Naive thymus-derived CD8-positive, alpha-beta T cell (primary cell): ENCODE measurements around the gene CSNK1A1L. TPM values are rescaled to one million over a fixed set of nuclear protein-coding genes. Genes with fewer than 3 reads are reported as not detected.

Experiments
- ATAC-seq, 2 donors: fragments of 150-1000 bp; cut with Tn5 transposase in 1 of 2; sonication (Bioruptor Pico), chemical (Tn5 transposase) in 1 of 2; 1 replicate in 1 of 2; 2 replicates in 1 of 2; pipeline ENCODE4 v1.10.0; 2021; ENCODE audit warnings: mild to moderate bottlenecking in 2 of 2, moderate library complexity in 2 of 2
- POLR2A ChIA-PET: fragments of 350-600 bp; sonication (Branson Sonifier 250); formaldehyde crosslinking; loops from one replicate; lab custom pipeline; 2021; ENCODE audit warnings: antibody characterized with exemption; lab: Charles Lee
- DNase-seq, 10 donors: peaks; one replicate each; pipeline versions ENCODE4 v3.0.0 to v3.0.0-alpha.2; 2020 to 2022
- H3K27ac Mint-ChIP-seq, 10 donors: one replicate each; pipeline ENCODE4 v1.8.0; 2020 to 2022; ENCODE audit warnings: mild to moderate bottlenecking in 10 of 10, mixed read lengths in 10 of 10, moderate library complexity in 4 of 10, inconsistent platforms in 1 of 10
- H3K27me3 Mint-ChIP-seq, 5 donors: one replicate each; pipeline ENCODE4 v1.8.0; 2021 to 2022; ENCODE audit warnings: mixed read lengths in 5 of 5
- H3K36me3 Mint-ChIP-seq, 3 donors: one replicate each; pipeline ENCODE4 v1.8.0; 2020 to 2022; ENCODE audit warnings: mixed read lengths in 3 of 3, mild to moderate bottlenecking in 2 of 3, inconsistent platforms in 1 of 3
- H3K4me1 Mint-ChIP-seq, 4 donors: one replicate each; pipeline ENCODE4 v1.8.0; 2021 to 2022; ENCODE audit warnings: mixed read lengths in 4 of 4
- H3K4me3 Mint-ChIP-seq, 10 donors: one replicate each; pipeline ENCODE4 v1.8.0; 2020 to 2022; ENCODE audit warnings: mild to moderate bottlenecking in 10 of 10, mixed read lengths in 10 of 10, moderate library complexity in 6 of 10, inconsistent platforms in 1 of 10
- H3K9me3 Mint-ChIP-seq, 9 donors: one replicate each; pipeline ENCODE4 v1.8.0; 2020 to 2022; ENCODE audit warnings: mixed read lengths in 9 of 9, mild to moderate bottlenecking in 3 of 9, inconsistent platforms in 1 of 9, moderate library complexity in 1 of 9
- polyA plus RNA-seq, 3 donors: library from polyadenylated mRNA; unstranded; fragments of 300-500 nt; fragmentation: Illumina TruSeq; gene quantifications; one replicate each; pipeline ENCODE4 v1.2.3, GENCODE V29; 2021
- total RNA-seq, 8 experiments: library from RNA in 2 of 8; stranded (reverse) in 2 of 8; gene quantifications; one replicate each; pipeline ENCODE4 v1.2.3 and lab custom pipeline; 2021 to 2026

The CSNK1A1L gene
- total and polyA plus RNA-seq, 5 experiments from 2014 or later = not detected

- H3K27me3 Mint-ChIP-seq = peaks cover 4 to 12% (median 9%) of the 10 kb centered on the region in 5 donors
Observed at GRCh38 chr13:37100731-37101130, 4.7 kb downstream of the CSNK1A1L start.

DNA sequence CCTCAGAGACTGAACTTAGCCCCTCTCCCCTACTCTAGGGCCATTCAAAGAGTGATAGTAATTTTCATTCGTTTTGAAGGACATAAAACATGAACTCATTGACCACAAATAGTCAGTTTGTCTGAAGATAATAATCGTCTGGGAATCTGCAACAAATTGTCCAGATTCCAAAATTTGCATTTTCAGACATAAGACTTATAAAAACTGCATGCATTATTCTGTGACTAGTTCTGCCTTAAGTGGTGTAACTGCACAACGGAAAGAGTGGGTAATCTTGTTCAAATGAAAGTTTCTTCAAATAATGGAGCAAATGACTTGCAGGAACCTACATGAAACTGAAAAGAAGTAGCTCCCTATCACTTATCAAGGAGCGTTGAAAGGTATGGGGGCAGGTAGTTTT lies 8.4 kb downstream of the CSNK1A1L start:
- Mint-ChIP-seq H3K4me3 (no peak overlapping the region), H3K9me3 (no peaks in the 10 kb centered on the region), H3K27me3 (peaks cover 4 to 15% (median 7%) of the 10 kb centered on the region in 5 donors), H3K4me1 (no peaks in the 10 kb centered on the region), H3K36me3 (no peaks in the 10 kb centered on the region), H3K27ac (no peak overlapping the region)
- no peak for DNase-seq
- no peak for ATAC-seq
- POLR2A ChIA-PET = no interaction called here

More at GRCh38 chr13:37100731-37101130, 4.7 kb downstream of the CSNK1A1L start:
- POLR2A ChIA-PET = no interaction called here
- DNase-seq = no peak
- no peak overlapping the region for H3K27ac Mint-ChIP-seq
- H3K4me3 Mint-ChIP-seq = no peak overlapping the region
- H3K9me3 Mint-ChIP-seq = no peaks in the 10 kb centered on the region
- ATAC-seq = no peak
- no peaks in the 10 kb centered on the region for H3K4me1 Mint-ChIP-seq
- no peaks in the 10 kb centered on the region for H3K36me3 Mint-ChIP-seq

DNA sequence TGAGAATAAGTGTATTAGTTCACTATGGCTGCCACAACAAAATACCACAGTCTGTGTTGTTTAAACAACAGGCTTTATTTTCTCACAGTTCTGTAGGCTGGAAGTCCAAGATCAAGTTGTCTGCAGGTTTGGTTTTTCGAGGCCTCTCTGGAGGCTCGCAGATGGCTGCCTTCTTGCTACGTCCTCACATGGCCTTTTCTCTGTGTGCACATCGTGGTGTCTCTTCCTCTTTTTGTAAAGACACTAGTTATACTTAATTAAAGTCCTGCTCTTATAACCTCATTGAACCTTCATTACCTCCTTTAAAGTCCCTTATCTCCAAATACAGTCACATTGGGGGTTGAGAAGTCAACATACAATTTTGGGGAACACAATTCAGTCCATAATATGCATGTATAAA lies 10.6 kb downstream of the CSNK1A1L start:
- POLR2A ChIA-PET = no interaction called here

DNA sequence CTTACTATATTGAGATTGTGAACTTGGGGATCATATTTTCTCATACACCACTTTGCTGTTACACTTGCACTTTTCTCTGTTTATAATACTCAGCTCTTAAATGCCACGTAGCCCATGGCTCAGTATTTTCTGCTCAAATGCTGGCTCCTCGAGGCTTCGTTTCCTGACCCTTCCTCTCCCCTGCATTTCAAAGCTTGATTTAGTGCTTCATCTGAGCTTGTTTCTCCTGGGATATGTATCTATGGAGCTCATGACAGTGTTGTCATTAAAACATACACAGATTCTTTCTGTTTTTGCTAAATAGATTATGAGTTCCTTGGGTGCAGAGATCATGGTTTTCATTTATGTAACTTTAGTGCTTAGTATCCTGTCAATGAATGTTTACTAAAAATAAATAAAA lies 11.4 kb downstream of the CSNK1A1L start:
- Mint-ChIP-seq H3K27ac (no peak overlapping the region), H3K4me3 (no peak overlapping the region), H3K4me1 (no peaks in the 10 kb centered on the region), H3K9me3 (no peaks in the 10 kb centered on the region), H3K36me3 (no peaks in the 10 kb centered on the region), H3K27me3 (peaks cover 6 to 8% (median 7%) of the 10 kb centered on the region in 5 donors)
- DNase-seq (no peak), ATAC-seq (no peak)
- POLR2A ChIA-PET = no interaction called here

More for the DNA sequence above, 10.6 kb downstream of the CSNK1A1L start:
- Mint-ChIP-seq H3K27ac (no peak overlapping the region), H3K4me1 (no peaks in the 10 kb centered on the region), H3K9me3 (no peaks in the 10 kb centered on the region), H3K36me3 (no peaks in the 10 kb centered on the region), H3K27me3 (peaks cover 4 to 8% (median 7%) of the 10 kb centered on the region in 5 donors), H3K4me3 (no peak overlapping the region)
- no peak for DNase-seq
- ATAC-seq = no peak

DNA sequence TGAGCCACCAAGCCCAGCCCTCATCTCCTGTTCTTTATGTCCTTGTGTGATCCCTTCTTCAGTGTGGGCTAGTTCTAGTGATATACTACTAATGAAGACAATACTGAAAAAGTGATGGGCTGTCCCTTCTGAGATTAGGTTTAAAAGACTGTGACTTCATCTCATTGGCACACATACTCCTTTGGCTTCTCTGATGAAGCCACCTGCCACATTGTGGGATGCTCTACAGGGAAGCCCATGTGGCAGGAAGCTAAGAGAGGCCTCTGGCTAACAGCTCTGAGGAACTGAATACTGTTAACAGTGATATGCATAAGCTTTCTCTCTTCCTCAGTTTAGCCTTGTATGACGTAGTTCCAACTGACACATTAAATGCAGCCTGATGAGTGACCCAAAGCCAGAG lies 13.6 kb downstream of the CSNK1A1L start:
- no peaks in the 10 kb centered on the region for H3K36me3 Mint-ChIP-seq
- H3K4me1 Mint-ChIP-seq = no peaks in the 10 kb centered on the region
- peaks cover 0 to 13% (median 6%) of the 10 kb centered on the region in 5 donors for H3K27me3 Mint-ChIP-seq
- no peak overlapping the region for H3K27ac Mint-ChIP-seq
- DNase-seq (no peak), ATAC-seq (no peak)
- POLR2A ChIA-PET = no interaction called here
- no peaks in the 10 kb centered on the region for H3K9me3 Mint-ChIP-seq
- no peak overlapping the region for H3K4me3 Mint-ChIP-seq

DNA sequence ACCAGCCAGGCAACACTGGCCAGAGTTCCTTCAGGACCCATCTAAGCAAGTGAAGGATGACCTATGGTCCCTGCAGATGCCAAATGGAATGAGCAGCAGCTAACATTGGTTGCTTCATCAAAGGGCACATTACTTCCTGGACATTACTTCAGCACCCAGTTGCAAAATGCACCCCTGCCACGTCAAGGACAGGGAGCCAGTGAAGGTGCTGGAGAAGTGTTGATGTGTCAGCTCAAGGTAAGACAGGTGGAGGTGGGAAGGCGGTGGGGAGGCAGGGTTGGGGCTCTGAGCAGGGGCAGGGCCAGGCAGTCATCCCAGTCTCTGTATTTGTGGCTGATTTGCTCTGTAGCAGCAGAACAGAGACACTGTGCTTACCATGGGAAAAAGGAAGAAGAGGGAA lies 14.6 kb downstream of the CSNK1A1L start:
- Mint-ChIP-seq H3K36me3 (no peaks in the 10 kb centered on the region), H3K9me3 (no peaks in the 10 kb centered on the region), H3K27me3 (peaks cover 0 to 16% (median 5%) of the 10 kb centered on the region in 5 donors), H3K4me3 (no peak overlapping the region), H3K4me1 (no peaks in the 10 kb centered on the region), H3K27ac (no peak overlapping the region)
- ATAC-seq (no peak), DNase-seq (no peak)
- POLR2A ChIA-PET = no interaction called here

DNA sequence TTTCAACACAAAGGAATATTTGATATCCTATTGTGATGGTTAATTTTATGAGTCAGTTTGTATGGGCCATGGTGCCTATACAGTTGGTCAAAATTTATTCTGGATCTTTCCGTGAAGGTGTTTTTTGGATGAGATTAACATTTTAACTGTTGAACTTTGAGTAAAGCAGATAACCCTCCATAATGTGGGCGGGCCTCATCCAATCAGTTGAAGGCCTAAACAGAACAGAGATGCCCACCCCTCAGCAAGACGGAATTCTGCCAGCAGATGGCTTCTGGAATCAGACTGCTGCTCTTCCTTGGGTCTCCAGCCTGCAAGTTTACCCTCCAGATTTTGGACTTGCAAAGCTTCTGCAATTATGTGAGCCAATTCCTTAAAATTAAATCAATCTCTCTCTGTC lies 16.0 kb downstream of the CSNK1A1L start:
- Mint-ChIP-seq H3K27me3 (peaks cover 0 to 16% (median 5%) of the 10 kb centered on the region in 5 donors), H3K9me3 (no peaks in the 10 kb centered on the region), H3K4me1 (no peaks in the 10 kb centered on the region), H3K36me3 (no peaks in the 10 kb centered on the region), H3K27ac (no peak overlapping the region), H3K4me3 (no peak overlapping the region)
- no peak for DNase-seq
- POLR2A ChIA-PET = no interaction called here
- ATAC-seq = no peak

DNA sequence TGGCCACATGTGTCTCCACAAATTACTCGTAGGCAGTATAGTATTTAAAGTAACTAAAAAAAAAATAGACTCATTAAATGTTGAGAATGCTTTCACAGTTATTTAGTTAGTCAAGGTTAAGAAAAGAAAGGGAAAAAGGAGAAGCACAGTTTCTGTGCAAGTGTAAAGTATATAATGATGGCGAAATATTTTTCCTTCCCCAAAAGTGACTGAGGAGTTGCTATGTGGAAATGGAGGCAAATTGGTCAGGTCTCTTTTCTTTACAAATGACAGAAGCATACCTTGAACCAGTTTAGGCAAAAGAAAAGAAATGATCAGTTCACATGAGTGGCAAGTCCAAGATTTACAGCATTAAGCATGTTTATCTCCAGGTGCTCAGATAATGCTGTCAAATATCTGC lies 18.0 kb downstream of the CSNK1A1L start:
- Mint-ChIP-seq H3K27ac (peak overlapping the region in 1 of 10 donors; percentile 8), H3K27me3 (peaks cover 2 to 11% (median 5%) of the 10 kb centered on the region in 5 donors), H3K36me3 (no peaks in the 10 kb centered on the region), H3K4me3 (no peak overlapping the region), H3K9me3 (no peaks in the 10 kb centered on the region), H3K4me1 (no peaks in the 10 kb centered on the region)
- POLR2A ChIA-PET = no interaction called here
- DNase-seq (no peak), ATAC-seq (no peak)

DNA sequence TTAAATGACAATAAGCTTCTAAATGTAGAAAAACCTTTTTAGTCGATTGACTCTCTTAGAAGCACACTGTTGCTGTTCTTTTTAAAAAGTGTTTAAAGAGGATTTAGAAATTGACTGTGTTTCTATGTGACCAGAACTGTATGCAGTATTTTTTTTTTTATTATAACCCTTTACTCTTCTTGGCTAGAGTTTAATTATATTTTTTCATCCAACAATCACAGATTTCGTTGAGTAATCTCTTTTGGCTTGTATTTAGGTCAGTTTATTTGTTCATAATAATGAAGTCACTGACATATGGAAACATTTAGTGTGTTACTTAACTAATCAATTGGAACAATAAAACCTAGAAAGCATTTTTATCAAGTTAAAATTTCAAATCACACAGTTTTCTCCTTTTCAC lies 19.9 kb downstream of the CSNK1A1L start:
- ATAC-seq = no peak
- Mint-ChIP-seq H3K36me3 (no peaks in the 10 kb centered on the region), H3K27me3 (peaks cover 4 to 14% (median 6%) of the 10 kb centered on the region in 5 donors), H3K27ac (no peak overlapping the region), H3K4me3 (no peak overlapping the region), H3K4me1 (no peaks in the 10 kb centered on the region), H3K9me3 (no peaks in the 10 kb centered on the region)
- DNase-seq = no peak
- POLR2A ChIA-PET = no interaction called here

GRCh38 chr13:37076818-37077217 lies 28.6 kb downstream of the CSNK1A1L start:
- H3K27ac Mint-ChIP-seq = no peak overlapping the region
- POLR2A ChIA-PET = no interaction called here
- H3K27me3 Mint-ChIP-seq = peaks cover 0 to 7% (median 2%) of the 10 kb centered on the region in 5 donors
- H3K4me3 Mint-ChIP-seq = no peak overlapping the region
- no peaks in the 10 kb centered on the region for H3K4me1 Mint-ChIP-seq
- no peak for ATAC-seq
- H3K36me3 Mint-ChIP-seq = no peaks in the 10 kb centered on the region
- DNase-seq = no peak
- no peaks in the 10 kb centered on the region for H3K9me3 Mint-ChIP-seq

- H3K9me3 Mint-ChIP-seq = no peaks in the 10 kb centered on the region
- H3K36me3 Mint-ChIP-seq = no peaks in the 10 kb centered on the region
- H3K4me3 Mint-ChIP-seq = no peak overlapping the region
- POLR2A ChIA-PET = no interaction called here
- no peak for DNase-seq
- H3K4me1 Mint-ChIP-seq = no peaks in the 10 kb centered on the region
- no peak for ATAC-seq
- peaks cover 0 to 7% (median 2%) of the 10 kb centered on the region in 5 donors for H3K27me3 Mint-ChIP-seq
- H3K27ac Mint-ChIP-seq = no peak overlapping the region
Observed at GRCh38 chr13:37075164-37075563, 30.3 kb downstream of the CSNK1A1L start.

DNA sequence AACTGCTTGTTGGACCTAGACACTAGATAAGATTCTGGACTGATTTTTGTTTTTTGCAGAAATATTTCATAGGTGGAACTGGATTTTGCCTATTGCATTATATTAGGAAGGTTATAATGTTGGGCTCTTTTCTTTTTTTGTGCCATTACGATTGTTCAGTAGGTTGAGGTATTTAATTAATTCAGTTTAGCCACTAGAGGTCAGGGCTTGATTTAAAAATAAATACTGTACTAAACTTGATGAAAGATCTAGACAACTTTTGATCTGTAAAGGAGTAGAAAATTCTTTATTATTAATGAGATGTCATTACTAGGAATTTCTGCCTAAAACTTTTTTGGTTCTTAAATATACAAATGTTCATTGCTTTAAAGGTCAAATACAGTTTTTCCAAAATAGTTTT lies 30.8 kb downstream of the CSNK1A1L start:
- ATAC-seq (no peak), DNase-seq (peak in 3 of 10 donors; percentile 13 to 25 (median 20))
- Mint-ChIP-seq H3K27ac (peak overlapping the region in 1 of 10 donors; percentile 43), H3K4me1 (no peaks in the 10 kb centered on the region), H3K9me3 (no peaks in the 10 kb centered on the region), H3K27me3 (peaks cover 0 to 7% (median 2%) of the 10 kb centered on the region in 5 donors), H3K4me3 (no peak overlapping the region), H3K36me3 (no peaks in the 10 kb centered on the region)
- POLR2A ChIA-PET = no interaction called here

DNA sequence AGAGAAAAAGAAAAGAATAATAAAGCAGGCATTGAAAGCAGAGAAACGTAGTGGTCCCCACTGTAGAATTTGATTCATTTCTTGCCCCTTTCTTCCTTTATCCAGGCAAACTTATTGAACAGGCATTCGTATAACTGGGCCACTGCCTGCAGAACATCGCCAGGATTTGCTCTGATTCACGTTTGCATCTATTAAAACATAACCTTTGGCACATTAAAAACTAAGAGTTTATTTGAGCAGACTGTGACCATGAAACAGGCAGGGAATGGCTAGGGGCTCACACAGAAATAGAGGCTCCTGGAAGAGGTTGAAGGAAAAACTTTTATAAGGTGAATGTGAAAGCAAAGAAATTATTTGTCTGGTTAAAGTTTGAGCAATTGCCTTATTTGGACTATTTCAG lies 33.4 kb downstream of the CSNK1A1L start:
- H3K4me1 Mint-ChIP-seq = no peaks in the 10 kb centered on the region
- H3K36me3 Mint-ChIP-seq = no peaks in the 10 kb centered on the region
- no peak overlapping the region for H3K27ac Mint-ChIP-seq
- H3K9me3 Mint-ChIP-seq = no peaks in the 10 kb centered on the region
- H3K27me3 Mint-ChIP-seq = peaks cover 0 to 7% (median 0%) of the 10 kb centered on the region in 5 donors
- POLR2A ChIA-PET = no interaction called here
- ATAC-seq (no peak), DNase-seq (no peak)
- H3K4me3 Mint-ChIP-seq = no peak overlapping the region

DNA sequence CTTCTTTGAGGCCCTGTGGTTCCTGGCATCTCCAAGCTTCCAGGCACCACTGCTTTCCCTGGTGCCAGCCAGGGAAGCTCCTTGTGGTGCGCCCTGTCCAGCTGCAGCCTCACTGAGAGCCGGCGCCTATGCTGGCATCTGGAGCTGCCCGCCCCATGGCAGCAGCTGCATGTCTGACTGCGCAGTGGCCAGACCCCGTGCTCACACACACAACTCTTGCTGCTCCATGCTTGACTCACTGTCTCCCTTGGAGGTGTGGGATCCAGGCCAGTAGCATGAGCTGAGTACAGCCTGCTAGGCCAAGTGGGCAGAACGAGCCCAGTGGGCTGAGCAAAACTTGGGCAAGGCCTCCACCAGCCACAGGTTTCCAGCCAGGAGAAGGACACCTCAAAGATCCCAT lies 34.5 kb downstream of the CSNK1A1L start:
- Mint-ChIP-seq H3K9me3 (no peaks in the 10 kb centered on the region), H3K4me3 (no peak overlapping the region), H3K4me1 (no peaks in the 10 kb centered on the region), H3K36me3 (no peaks in the 10 kb centered on the region), H3K27me3 (peaks cover 0 to 11% (median 5%) of the 10 kb centered on the region in 5 donors), H3K27ac (no peak overlapping the region)
- DNase-seq (no peak), ATAC-seq (no peak)
- POLR2A ChIA-PET = no interaction called here
